ENCODE results near the gene GFER. TPM values are rescaled to one million over a fixed set of nuclear protein-coding genes. Genes with fewer than 3 reads are reported as not detected.

Gene GFER
- total RNA-seq, 2 experiments from 2014 or later = 33.5 to 33.9 TPM

DNA sequence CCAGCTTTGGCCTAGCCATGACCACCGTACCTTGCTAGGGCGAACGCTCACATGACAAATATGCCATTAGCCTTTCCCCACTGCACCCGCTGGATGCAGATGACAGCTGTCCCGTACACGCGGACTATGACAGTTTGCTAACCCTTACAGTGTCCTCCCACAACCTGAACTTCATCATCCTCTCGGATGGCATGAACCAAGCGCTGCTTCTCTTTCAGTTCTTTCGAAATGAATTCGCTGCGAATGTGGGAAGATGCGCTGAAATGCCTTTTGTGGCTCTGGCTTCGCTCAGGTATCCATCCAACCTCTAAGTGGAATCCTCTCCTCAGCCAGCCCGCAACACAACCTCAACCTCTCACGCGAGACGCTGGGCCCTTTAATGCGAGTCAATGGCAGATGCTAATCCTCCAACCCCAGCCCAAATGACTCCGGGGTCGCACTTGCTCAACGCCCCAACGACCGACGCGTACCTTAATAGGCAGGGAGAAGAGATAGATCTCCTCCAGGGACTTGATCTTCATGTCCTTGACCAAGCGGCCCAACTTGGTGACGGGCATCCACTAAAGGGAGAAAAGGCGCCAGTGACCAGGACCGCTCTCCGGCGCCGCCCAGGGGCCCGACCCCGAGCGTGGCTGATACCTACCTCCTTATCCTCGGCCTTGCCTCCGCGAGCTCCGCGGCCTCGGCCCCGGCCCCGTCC, 20.0 kb upstream of the GFER start:
- Mint-ChIP-seq H3K27me3 (no peaks in the 10 kb centered on the region), H3K36me3 (ENCODE audit: low read depth) (peaks cover 56% of the 10 kb centered on the region), H3K4me3 (peak overlapping the region; percentile 98), H3K27ac (peak overlapping the region; percentile 96), H3K4me1 (ENCODE audit: low read depth) (peaks cover 36% of the 10 kb centered on the region), H3K9me3 (no peaks in the 10 kb centered on the region)
- ChIA-PET POLR2A (interaction anchor here (0.5 to 14.3 kb wide), 29 partner anchors 9 to 804 kb away, joined by 3 to 505 read pairs (median 4); partner anchors contain the start of genes GFER, MEIOB, MSRB1 and NOXO1), CTCF (interaction anchor here (0.9 to 1.4 kb wide), 3 partner anchors 17 to 192 kb away, joined by 3 to 4 read pairs (median 3); partner anchors contain the start of genes GFER and TRAF7)
- TF ChIP-seq, protein P1, sequence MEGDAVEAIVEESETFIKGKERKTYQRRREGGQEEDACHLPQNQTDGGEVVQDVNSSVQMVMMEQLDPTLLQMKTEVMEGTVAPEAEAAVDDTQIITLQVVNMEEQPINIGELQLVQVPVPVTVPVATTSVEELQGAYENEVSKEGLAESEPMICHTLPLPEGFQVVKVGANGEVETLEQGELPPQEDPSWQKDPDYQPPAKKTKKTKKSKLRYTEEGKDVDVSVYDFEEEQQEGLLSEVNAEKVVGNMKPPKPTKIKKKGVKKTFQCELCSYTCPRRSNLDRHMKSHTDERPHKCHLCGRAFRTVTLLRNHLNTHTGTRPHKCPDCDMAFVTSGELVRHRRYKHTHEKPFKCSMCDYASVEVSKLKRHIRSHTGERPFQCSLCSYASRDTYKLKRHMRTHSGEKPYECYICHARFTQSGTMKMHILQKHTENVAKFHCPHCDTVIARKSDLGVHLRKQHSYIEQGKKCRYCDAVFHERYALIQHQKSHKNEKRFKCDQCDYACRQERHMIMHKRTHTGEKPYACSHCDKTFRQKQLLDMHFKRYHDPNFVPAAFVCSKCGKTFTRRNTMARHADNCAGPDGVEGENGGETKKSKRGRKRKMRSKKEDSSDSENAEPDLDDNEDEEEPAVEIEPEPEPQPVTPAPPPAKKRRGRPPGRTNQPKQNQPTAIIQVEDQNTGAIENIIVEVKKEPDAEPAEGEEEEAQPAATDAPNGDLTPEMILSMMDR (IDR thresholded peaks at IDR 0.05) = no peak
- ATAC-seq (no peak), DNase-seq (peak; percentile 40)
- intact Hi-C loops (cut with micrococcal nuclease) = no loop called here

DNA sequence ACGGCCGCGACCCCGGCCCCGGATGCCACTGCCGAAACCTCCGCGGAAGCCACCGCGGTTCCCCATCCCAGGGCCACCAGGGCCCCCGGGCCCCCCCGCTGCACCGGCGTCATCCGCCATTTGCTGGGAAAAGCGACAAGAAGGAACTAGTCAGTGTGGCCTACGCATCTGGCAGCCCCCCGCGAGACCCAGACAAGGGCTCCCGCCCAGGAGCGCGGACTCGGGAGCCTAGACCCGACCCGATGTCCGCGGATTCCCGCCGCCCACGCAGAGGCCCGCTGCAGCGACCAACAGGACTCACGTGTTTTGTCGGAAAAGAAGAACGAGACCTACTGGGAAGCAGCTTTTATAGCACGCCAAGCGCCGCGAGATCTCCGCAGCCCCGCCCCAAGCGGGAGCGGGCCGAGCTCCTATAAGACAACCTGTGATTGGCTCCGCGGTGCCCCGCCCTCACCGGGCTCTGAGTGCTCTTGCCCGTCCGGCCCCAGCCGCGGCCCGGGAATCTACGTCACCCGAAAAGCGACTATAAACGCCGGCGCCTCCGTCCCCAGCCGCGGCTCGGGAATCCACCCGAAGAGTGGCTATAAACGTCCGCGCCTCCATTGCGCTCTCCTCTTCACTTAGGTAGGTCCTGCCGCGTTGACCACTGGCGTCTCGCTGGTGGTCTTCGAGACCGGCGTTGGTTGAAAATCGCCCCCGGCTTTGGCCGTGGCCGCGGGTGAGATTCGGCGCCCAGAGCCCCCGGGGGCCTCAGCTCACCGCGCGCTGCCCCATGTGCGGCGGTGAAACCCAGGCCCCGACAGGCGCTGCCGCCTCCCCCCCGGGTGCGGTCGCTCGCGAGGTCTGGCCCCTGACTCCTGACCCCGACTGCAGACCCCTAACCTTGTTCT, 19.2 kb upstream of the GFER start, which contains the start of gene RPS2:
Gene RPS2, minus strand, starts transcription at position 321 of the 890 bp plus-strand sequence. Its CDS starts 201 bp downstream, at position 120.
- Mint-ChIP-seq H3K9me3 (no peaks in the 10 kb centered on the region), H3K4me3 (peak within 1 kb of the TSS; percentile 98), H3K36me3 (ENCODE audit: low read depth) (peaks cover 55% of the 10 kb centered on the region), H3K4me1 (ENCODE audit: low read depth) (peaks cover 33% of the 10 kb centered on the region), H3K27me3 (no peaks in the 10 kb centered on the region), H3K27ac (peak within 1 kb of the TSS; percentile 96)
- POLR2A ChIA-PET = interaction anchor here (0.6 to 14.3 kb wide), 35 partner anchors 10 to 803 kb away, joined by 3 to 505 read pairs (median 3); partner anchors contain the start of genes GFER, MEIOB, MSRB1 and NME3
- ATAC-seq (peak; percentile 87), DNase-seq (peak; percentile 99)
- CTCF ChIA-PET = interaction anchor here (0.9 to 1.4 kb wide), 4 partner anchors 18 to 191 kb away, joined by 3 to 4 read pairs (median 3); partner anchors contain the start of genes GFER and TRAF7
- TF ChIP-seq, protein P1 (IDR thresholded peaks at IDR 0.05) = no peak
- intact Hi-C loops (cut with micrococcal nuclease) = no loop called here

DNA sequence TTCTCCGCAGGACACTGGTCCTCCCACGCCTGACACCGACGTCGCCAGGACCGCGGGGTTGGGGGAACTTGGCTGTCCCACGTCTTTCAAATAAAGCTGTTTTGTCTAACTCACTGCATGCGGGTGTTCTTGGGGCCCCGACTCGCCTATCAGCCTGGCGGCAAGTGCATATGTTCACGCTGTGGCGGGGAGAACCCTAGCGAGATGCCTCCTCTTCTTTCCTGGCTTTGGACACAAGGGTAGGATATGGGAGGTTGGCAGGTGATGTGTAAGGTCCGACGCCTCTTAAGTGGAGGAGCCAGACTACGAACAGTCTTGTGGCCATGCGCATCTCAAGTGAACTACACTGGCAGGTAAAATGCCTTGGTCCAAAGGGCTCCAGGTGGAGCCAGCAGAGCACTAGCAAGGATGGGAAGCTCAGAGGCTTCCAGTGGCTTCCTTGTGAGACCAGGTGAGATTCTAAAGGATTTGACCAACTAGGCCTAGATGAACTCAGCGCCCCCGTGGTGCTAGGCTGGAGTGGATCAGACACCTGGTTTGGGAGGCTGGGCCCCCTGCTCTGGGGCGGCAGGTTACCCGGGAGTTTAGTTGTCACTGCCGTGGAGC, 18.5 kb upstream of the GFER start:
- intact Hi-C loops (cut with micrococcal nuclease) = no loop called here
- Mint-ChIP-seq H3K4me1 (ENCODE audit: low read depth) (peaks cover 31% of the 10 kb centered on the region), H3K27ac (peak overlapping the region; percentile 96), H3K27me3 (no peaks in the 10 kb centered on the region), H3K36me3 (ENCODE audit: low read depth) (peaks cover 49% of the 10 kb centered on the region), H3K4me3 (peak overlapping the region; percentile 98), H3K9me3 (no peaks in the 10 kb centered on the region)
- ATAC-seq (no peak), DNase-seq (peak; percentile 31)
- ChIA-PET POLR2A (interaction anchor here (0.7 to 14.3 kb wide), 24 partner anchors 10 to 250 kb away, joined by 3 to 505 read pairs (median 4); partner anchors contain the start of genes EME2, GFER, MRPS34 and MSRB1), CTCF (interaction anchor here (1.0 to 1.4 kb wide), 2 partner anchors 19 to 38 kb away, joined by 3 to 4 read pairs; partner anchors contain the start of gene GFER)
- TF ChIP-seq, protein P1 (IDR thresholded peaks at IDR 0.05) = no peak

DNA sequence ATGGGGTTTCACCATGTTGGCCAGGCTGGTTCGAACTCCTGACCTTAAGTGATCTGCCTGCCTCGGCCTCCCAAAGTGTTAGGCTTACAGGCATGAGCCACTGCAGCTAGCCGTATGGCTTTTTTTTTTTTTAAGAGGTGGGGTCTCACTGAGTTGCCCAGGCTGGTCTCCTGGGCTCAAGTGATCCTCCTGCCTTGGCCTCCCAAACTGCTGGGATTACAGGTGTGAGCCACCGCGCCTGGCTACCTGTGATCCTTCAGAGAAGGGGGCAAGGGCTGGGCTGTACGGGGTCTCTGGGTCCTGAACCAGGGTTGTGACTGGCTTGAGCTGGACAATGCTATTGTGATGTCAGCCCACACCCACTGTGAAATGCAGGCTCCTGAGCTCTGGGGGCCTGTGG, 17.5 kb upstream of the GFER start, which contains the start of gene RNF151:
Gene RNF151, plus strand, starts transcription at position 397 of the 400 bp plus-strand sequence. CDS start 26 bp downstream, outside the sequence.
- DNase-seq (no peak), ATAC-seq (no peak)
- TF ChIP-seq, protein P1 (IDR thresholded peaks at IDR 0.05) = no peak
- peak within 1 kb of the TSS; percentile 96 for H3K27ac Mint-ChIP-seq
- H3K9me3 Mint-ChIP-seq = no peaks in the 10 kb centered on the region
- H3K4me1 Mint-ChIP-seq (ENCODE audit: low read depth) = peaks cover 28% of the 10 kb centered on the region
- intact Hi-C loops (cut with micrococcal nuclease) = no loop called here
- H3K27me3 Mint-ChIP-seq = no peaks in the 10 kb centered on the region
- peak within 1 kb of the TSS; percentile 98 for H3K4me3 Mint-ChIP-seq
- ChIA-PET CTCF (no interaction called here), POLR2A (interaction anchor here (0.7 to 14.3 kb wide), 7 partner anchors 18 to 194 kb away, joined by 3 to 505 read pairs (median 8); partner anchors contain the start of genes EME2, GFER, MRPS34 and MSRB1)
- peaks cover 42% of the 10 kb centered on the region for H3K36me3 Mint-ChIP-seq (ENCODE audit: low read depth)
